HL-60 (cell line): Measurements from ENCODE around the gene ERP27.

ENCODE experiments used
- DNase-seq, 2 experiments: peaks; one replicate each; pipeline ENCODE4 v3.0.0-alpha.2; 2010 to 2020; ENCODE audit warnings: low read depth in 1 of 2, low spot score in 1 of 2
- H3K27ac ChIP-seq: fragments of 250-450 bp; sonication (Bioruptor Pico); replicated peaks from 2 replicates; pipeline ENCODE4 v1.5.1; 2020; ENCODE audit warnings: mild to moderate bottlenecking, moderate library complexity
- H3K27me3 ChIP-seq: fragments of 250-450 bp; sonication (Bioruptor Pico); 2 replicates; pipeline ENCODE4 v1.5.1; 2021; ENCODE audit warnings: mild to moderate bottlenecking, moderate library complexity; ENCODE audit not compliant: insufficient read depth, poor library complexity, severe bottlenecking
- H3K4me3 ChIP-seq: replicated peaks from 2 replicates; pipeline ENCODE4 v1.5.1; 2011; ENCODE audit warnings: mild to moderate bottlenecking, control low read depth, low read length; ENCODE audit not compliant: insufficient read depth
- CTCF ChIP-seq: IDR thresholded peaks from one replicate; pipeline ENCODE4 v1.5.1; 2011; ENCODE audit warnings: low read length, control low read depth, inconsistent platforms; ENCODE audit not compliant: insufficient read depth
- GABPA ChIP-seq: IDR thresholded peaks from 2 replicates; pipeline ENCODE4 v1.6.1; 2012; ENCODE audit warnings: low read depth
- POLR2AphosphoS5 ChIP-seq: IDR thresholded peaks from 2 replicates; pipeline ENCODE4 v1.6.1; 2012; ENCODE audit warnings: low read depth
- REST ChIP-seq: IDR thresholded peaks from 2 replicates; pipeline ENCODE4 v1.6.1; 2012; ENCODE audit warnings: low read depth; ENCODE audit not compliant: insufficient replicate concordance
- SPI1 ChIP-seq: IDR thresholded peaks from 2 replicates; pipeline ENCODE4 v1.6.1; 2012; ENCODE audit warnings: low read depth, mild to moderate bottlenecking, borderline replicate concordance

ERP27 gene

GRCh38 chr12:14868916-14869506, 69.3 kb downstream of the ERP27 start:
- TF ChIP-seq REST (no peak), CTCF (no peak), POLR2AphosphoS5 (no peak), GABPA (no peak), SPI1 (no peak)
- Histone ChIP-seq H3K4me3 (no peak overlapping the region), H3K27me3 (no peaks in the 10 kb centered on the region), H3K27ac (no peak overlapping the region)
- DNase-seq: no peak
